ENCODE measurements around the gene PNMA5. TPM values are rescaled to one million over a fixed set of nuclear protein-coding genes. Genes with fewer than 3 reads are reported as not detected.
"Not testable (repeated sequence)": the region's sequence is repeated elsewhere in the genome, so short reads cannot be mapped to it uniquely, and the experiment has no call there.

PNMA5 gene
- total RNA-seq, 1 donor, result not detected

- H3K4me2 ChIP-seq (ENCODE audit: insufficient read depth, low read length), result no peak overlapping the region
- H3K4me3 ChIP-seq (ENCODE audit: insufficient read depth, low read length), result no peak overlapping the region
- no peaks in the 10 kb centered on the region for H3K79me2 ChIP-seq (ENCODE audit: insufficient read depth, low read length)
- H3K36me3 ChIP-seq (ENCODE audit: insufficient read depth, low read length), result no peaks in the 10 kb centered on the region
- no peaks in the 10 kb centered on the region for H4K20me1 ChIP-seq (ENCODE audit: insufficient read depth, low read length)
- H2AFZ ChIP-seq (ENCODE audit: low read length), result no peak overlapping the region
- no peaks in the 10 kb centered on the region for H3K9me3 ChIP-seq (ENCODE audit: low read depth, low read length)
- no peak for DNase-seq (ENCODE audit: insufficient read length, low spot score, missing footprints)
- no peaks in the 10 kb centered on the region for H3K4me1 ChIP-seq (ENCODE audit: insufficient read depth, low read length)
- H3K27ac ChIP-seq (ENCODE audit: low read depth, low read length), result no peak overlapping the region
- TF ChIP-seq CTCF (IDR thresholded peaks at IDR 0.05; ENCODE audit: extremely low read depth, low read depth, low read length), result no peak
- peaks cover 23% of the 10 kb centered on the region for H3K27me3 ChIP-seq (ENCODE audit: insufficient read depth, low read length)
Measured at GRCh38 chrX:153004780-153005179, 10.9 kb upstream of the PNMA5 start.

GRCh38 chrX:153003981-153004380, 10.1 kb upstream of the PNMA5 start:
- DNase-seq (ENCODE audit: insufficient read length, low spot score, missing footprints), result no peak
- H3K27me3 ChIP-seq (ENCODE audit: insufficient read depth, low read length), result peaks cover 16% of the 10 kb centered on the region
- H3K4me2 ChIP-seq (ENCODE audit: insufficient read depth, low read length), result no peak overlapping the region
- no peaks in the 10 kb centered on the region for H3K4me1 ChIP-seq (ENCODE audit: insufficient read depth, low read length)
- no peaks in the 10 kb centered on the region for H3K9me3 ChIP-seq (ENCODE audit: low read depth, low read length)
- H3K27ac ChIP-seq (ENCODE audit: low read depth, low read length), result no peak overlapping the region
- H2AFZ ChIP-seq (ENCODE audit: low read length), result no peak overlapping the region
- no peaks in the 10 kb centered on the region for H3K36me3 ChIP-seq (ENCODE audit: insufficient read depth, low read length)
- no peaks in the 10 kb centered on the region for H4K20me1 ChIP-seq (ENCODE audit: insufficient read depth, low read length)
- no peaks in the 10 kb centered on the region for H3K79me2 ChIP-seq (ENCODE audit: insufficient read depth, low read length)
- TF ChIP-seq CTCF (IDR thresholded peaks at IDR 0.05; ENCODE audit: extremely low read depth, low read depth, low read length), result no peak
- no peak overlapping the region for H3K4me3 ChIP-seq (ENCODE audit: insufficient read depth, low read length)

- DNase-seq (ENCODE audit: insufficient read length, low spot score, missing footprints); H4K20me1 ChIP-seq (ENCODE audit: insufficient read depth, low read length); H3K27ac ChIP-seq (ENCODE audit: low read depth, low read length); H2AFZ ChIP-seq (ENCODE audit: low read length); H3K4me1 ChIP-seq (ENCODE audit: insufficient read depth, low read length); H3K9me3 ChIP-seq (ENCODE audit: low read depth, low read length); H3K79me2 ChIP-seq (ENCODE audit: insufficient read depth, low read length); H3K4me3 ChIP-seq (ENCODE audit: insufficient read depth, low read length); H3K4me2 ChIP-seq (ENCODE audit: insufficient read depth, low read length); H3K36me3 ChIP-seq (ENCODE audit: insufficient read depth, low read length): not testable (repeated sequence)
- H3K27me3 ChIP-seq (ENCODE audit: insufficient read depth, low read length), result peaks cover 12% of the 10 kb centered on the region
Measured at GRCh38 chrX:153002182-153002581, 8.3 kb upstream of the PNMA5 start.

GRCh38 chrX:152997337-152997736, 3.4 kb upstream of the PNMA5 start:
- DNase-seq (ENCODE audit: insufficient read length, low spot score, missing footprints), result no peak
- Histone ChIP-seq H4K20me1 (ENCODE audit: insufficient read depth, low read length) (no peaks in the 10 kb centered on the region), H3K4me3 (ENCODE audit: insufficient read depth, low read length) (no peak overlapping the region), H3K79me2 (ENCODE audit: insufficient read depth, low read length) (no peaks in the 10 kb centered on the region), H2AFZ (ENCODE audit: low read length) (no peak overlapping the region), H3K4me1 (ENCODE audit: insufficient read depth, low read length) (no peaks in the 10 kb centered on the region), H3K36me3 (ENCODE audit: insufficient read depth, low read length) (no peaks in the 10 kb centered on the region), H3K27me3 (ENCODE audit: insufficient read depth, low read length) (peaks cover 5% of the 10 kb centered on the region), H3K4me2 (ENCODE audit: insufficient read depth, low read length) (no peak overlapping the region), H3K27ac (ENCODE audit: low read depth, low read length) (no peak overlapping the region), H3K9me3 (ENCODE audit: low read depth, low read length) (no peaks in the 10 kb centered on the region)
- TF ChIP-seq CTCF (IDR thresholded peaks at IDR 0.05; ENCODE audit: extremely low read depth, low read depth, low read length), result no peak
